NCI-H748 (cell line): Measurements from ENCODE around the gene GAB2.
"Not testable (repeated sequence)": the region's sequence is repeated elsewhere in the genome, so short reads cannot be mapped to it uniquely, and the experiment has no call there.

Source experiments
- DNase-seq: peaks from one replicate; lab custom pipeline; 2025; ENCODE audit not compliant: unreplicated experiment; lab: John Stamatoyannopoulos, UW

GAB2 gene

DNA sequence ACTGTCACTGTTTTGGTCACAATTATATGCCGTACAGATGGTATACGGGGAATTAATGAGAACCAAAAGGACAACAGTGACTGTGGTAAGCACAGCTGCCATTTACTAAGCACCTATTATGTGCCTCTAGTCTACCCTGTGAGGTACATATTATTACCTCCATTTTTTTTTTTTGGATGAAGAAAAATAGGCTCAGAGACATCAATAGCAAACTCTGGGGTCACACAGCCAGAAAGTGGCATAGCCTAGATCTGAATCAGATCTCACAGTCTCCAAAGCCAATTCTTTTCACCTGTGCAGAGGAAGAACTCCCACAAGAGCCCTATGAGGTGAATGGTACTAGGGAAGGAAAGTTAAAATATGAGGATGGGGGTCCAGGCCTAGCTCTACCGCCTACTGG lies 160.0 kb downstream of the GAB2 start:
- no peak for DNase-seq

GRCh38 chr11:78256962-78257361 lies 160.7 kb downstream of the GAB2 start:
- DNase-seq, result no peak

DNA sequence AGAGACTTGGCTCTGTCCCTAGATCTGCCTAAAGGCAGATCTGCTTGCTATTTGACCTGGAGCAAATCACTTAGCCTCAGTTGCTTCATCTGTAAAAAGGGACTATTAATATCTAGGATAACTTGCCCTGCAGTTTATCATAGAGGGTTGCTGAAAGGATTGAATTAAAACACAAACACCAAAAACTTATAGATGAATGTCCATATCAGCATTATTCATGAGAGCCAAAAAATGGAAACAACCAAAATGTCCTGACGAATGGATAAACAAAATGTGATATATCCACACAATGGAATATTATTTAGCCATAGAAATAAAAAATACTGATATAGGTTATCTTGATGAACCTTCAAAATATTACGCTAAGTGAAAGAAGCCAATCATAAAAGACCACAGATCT lies 161.7 kb downstream of the GAB2 start:
- DNase-seq, result no peak

DNA sequence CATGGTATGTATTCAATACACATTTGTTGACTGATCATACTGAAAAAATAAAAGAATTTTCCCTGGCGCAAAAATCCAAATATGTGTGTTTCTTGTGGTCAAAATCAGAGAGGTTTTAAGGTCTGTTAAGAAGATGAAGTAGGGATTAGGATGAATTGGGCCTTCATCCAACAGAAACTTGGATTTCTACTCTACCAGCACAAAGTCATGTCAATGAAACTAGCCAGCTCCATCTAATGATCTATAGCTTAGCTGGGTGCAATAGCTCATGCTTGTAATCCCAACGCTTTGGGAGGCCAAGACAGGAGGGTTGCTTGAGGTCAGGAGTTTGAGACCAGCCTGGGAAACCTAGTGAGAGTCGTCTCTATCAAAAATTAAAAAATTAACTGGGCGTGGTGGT lies 163.4 kb downstream of the GAB2 start:
- DNase-seq, result no peak

GRCh38 chr11:78253797-78254196 lies 163.8 kb downstream of the GAB2 start:
- no peak for DNase-seq

- DNase-seq, result no peak
These were observed 166.4 kb downstream of the GAB2 start for GRCh38 chr11:78251083-78251775.

- no peak for DNase-seq
These were observed 167.5 kb downstream of the GAB2 start for GRCh38 chr11:78250099-78250498.

GRCh38 chr11:78248903-78249302 lies 168.7 kb downstream of the GAB2 start:
- DNase-seq, result no peak

- DNase-seq, result no peak
These were observed 169.4 kb downstream of the GAB2 start for GRCh38 chr11:78248191-78248590.

DNA sequence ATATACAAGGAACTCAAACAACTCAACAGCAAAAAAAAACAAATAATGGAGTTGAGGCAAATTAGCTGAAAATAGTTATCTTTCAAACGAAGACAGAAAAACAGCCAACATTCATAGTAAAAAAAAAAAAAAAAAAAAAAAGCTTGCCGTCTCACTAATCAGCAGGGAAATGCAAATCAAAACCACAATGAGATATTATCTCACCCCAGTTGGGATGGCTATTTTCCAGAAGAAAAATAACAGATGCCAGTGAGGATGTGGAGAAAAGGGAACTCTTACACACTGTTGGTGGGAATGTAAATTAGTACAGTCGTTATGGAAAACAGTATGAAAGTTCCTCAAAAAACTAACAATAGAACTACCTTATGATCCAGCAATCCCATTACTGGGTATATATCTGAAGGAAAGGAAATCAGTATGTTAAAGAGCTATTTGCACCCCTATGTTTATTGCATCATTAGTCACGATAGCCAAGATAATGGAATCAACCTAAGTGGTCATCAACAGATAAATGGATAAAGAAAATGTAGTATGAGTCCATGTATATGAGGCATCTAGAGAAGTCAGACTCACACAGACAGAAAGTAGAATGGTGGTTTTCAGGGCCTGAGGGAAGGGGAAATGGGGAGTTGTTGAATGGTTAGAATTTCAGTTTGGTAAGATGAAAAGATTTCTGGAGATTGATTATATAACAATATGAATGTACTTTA lies 172.9 kb downstream of the GAB2 start:
- no peak for DNase-seq

DNA sequence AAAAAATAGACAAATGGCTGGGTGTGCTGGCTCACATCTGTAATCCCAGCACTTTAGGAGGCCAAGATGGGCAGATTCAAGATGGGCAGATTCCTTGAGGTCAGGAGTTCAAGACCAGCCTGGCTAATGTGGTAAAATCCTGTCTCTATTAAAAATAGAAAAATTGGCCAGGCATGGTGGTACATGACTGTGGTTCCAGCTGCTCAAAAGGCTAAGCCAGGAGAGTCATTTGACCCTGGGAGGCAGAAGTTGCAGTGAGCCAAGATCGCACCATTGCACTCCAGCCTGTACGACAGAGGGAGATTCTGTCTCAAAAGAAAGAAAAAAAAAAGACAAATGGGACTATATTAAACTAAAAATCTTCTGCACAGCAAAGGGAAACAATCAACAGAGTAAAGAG lies 173.5 kb downstream of the GAB2 start:
- DNase-seq, result no peak

GRCh38 chr11:78241475-78241874 lies 176.1 kb downstream of the GAB2 start:
- no peak for DNase-seq

GRCh38 chr11:78239781-78240180 lies 177.8 kb downstream of the GAB2 start:
- DNase-seq, result no peak

GRCh38 chr11:78237293-78238046 lies 180.2 kb downstream of the GAB2 start:
- no peak for DNase-seq

DNA sequence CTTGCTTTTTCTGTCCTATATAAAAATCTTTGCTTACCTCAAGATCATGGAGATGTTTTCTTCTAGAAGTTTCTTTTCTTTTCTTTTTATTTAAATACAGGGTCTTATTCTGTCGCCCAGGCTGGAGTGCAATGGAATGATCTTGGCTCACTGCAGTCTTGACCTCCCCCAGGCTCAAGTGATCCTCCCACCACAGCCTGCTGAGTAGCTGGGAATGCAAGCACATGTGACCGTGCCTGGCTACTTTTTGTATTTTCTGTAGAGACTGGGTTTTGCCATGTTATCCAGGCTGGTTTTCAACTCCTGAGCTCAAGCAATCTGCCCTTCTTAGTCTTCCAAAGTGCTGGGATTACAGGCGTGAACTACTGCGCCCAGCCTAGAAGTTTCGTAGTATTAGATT lies 183.6 kb downstream of the GAB2 start:
- DNase-seq, result no peak

GRCh38 chr11:78233046-78233445 lies 184.6 kb downstream of the GAB2 start:
- DNase-seq, result not testable (repeated sequence)

- DNase-seq, result no peak
These were observed 185.6 kb downstream of the GAB2 start for GRCh38 chr11:78231962-78232501.

GRCh38 chr11:78230161-78230877 lies 187.3 kb downstream of the GAB2 start:
- DNase-seq, result peak; percentile 23

GRCh38 chr11:78229106-78229505 lies 188.5 kb downstream of the GAB2 start:
- no peak for DNase-seq

DNA sequence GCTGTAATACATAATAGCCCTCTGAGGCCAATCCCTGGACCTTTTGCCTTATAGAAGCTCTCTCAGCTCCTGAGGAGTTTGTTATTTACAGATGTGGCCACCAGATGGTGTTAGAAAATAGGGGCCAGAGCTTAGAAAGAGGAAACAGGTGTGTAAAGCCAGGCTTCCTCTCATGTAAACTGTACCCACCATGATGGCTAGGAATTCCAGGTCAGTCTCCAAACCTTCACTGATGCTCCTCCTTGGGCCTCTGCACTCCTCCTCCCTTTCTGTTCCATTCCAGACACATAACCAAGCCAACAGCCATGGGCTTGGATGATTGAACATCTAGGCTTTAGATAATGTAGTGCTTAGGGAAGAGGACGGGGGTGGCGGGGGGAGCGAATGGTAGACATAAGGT lies 189.2 kb downstream of the GAB2 start:
- peak; percentile 71 for DNase-seq

GRCh38 chr11:78227921-78228320 lies 189.7 kb downstream of the GAB2 start:
- DNase-seq, result no peak
